ENCODE results near the gene SPTB.

SPTB gene

DNA sequence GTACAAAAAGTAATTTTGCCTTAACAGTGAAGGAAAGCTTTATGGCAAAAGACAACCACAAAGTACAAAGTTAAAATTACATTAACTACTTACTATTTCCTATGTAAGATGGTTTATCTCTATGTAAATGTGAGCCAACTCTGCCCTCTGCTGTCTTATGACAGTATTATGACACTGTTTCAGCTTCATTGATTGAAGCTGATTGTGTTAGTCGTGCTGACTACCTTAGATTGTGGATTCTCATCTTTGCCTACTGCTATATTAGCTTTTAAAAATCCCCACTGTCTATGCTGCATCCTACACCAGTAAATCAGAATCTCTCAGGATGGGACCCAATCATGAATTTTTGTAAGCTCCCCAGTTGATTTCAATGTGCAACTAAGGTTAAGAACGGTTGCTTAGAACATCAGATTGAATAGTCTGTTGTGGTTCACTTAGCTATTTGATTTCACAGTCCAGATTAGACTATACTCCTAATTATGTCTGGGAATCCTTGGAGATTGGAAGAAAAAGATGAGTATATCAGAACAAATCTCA lies 12.2 kb upstream of the SPTB start:
- peak; percentile 64 for TF ChIP-seq CTCF (IDR thresholded peaks at IDR 0.05; ENCODE audit: low read depth, low read length)
- Histone ChIP-seq H3K36me3 (no peaks in the 10 kb centered on the region), H3K4me1 (no peaks in the 10 kb centered on the region), H3K27me3 (peaks cover 20% of the 10 kb centered on the region), H3K4me3 (ENCODE audit: low read depth, low read length) (no peak overlapping the region), H3K9me3 (no peaks in the 10 kb centered on the region)
- DNase-seq, result peak; percentile 45

DNA sequence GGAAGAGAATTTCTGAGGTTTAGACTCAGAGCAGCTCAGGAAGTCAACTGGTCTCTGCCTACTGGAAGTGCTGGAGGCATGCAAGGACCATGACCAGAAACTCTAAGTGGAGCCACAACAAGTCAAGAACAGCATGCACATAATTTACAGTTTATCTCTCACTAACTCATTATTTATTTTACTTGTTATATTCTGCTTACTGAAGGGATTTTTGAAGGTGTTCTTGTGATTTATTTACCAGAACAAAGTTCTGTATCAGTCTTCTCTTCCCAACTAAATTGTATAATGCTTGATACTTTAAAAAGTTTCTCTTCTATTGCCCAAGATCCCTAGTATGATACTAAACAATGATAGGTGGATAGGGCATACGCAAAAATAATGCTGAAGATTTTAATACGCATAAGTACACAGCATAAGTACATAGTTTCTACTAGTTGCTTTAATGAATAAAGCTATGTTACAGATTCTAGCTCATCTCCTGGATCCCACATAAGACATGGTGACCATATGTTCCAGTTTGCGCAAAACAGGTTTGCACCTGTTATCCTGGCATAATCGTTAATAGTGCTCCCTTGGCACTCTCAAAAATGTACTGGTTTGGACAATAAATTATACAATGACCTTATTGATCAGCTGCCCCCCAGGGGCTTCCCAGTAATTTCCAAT lies 11.6 kb upstream of the SPTB start:
- Histone ChIP-seq H3K27me3 (peaks cover 25% of the 10 kb centered on the region), H3K4me1 (no peaks in the 10 kb centered on the region), H3K4me3 (ENCODE audit: low read depth, low read length) (no peak overlapping the region), H3K36me3 (no peaks in the 10 kb centered on the region), H3K9me3 (no peaks in the 10 kb centered on the region)
- DNase-seq, result no peak
- no peak for TF ChIP-seq CTCF (IDR thresholded peaks at IDR 0.05; ENCODE audit: low read depth, low read length)

GRCh38 chr14:64889352-64889751 lies 9.6 kb upstream of the SPTB start:
- Histone ChIP-seq H3K9me3 (no peaks in the 10 kb centered on the region), H3K4me3 (ENCODE audit: low read depth, low read length) (no peak overlapping the region), H3K27me3 (peaks cover 32% of the 10 kb centered on the region), H3K36me3 (no peaks in the 10 kb centered on the region), H3K4me1 (no peaks in the 10 kb centered on the region)
- no peak for TF ChIP-seq CTCF (IDR thresholded peaks at IDR 0.05; ENCODE audit: low read depth, low read length)
- DNase-seq, result no peak

GRCh38 chr14:64885559-64885958 lies 5.9 kb upstream of the SPTB start:
- no peak for TF ChIP-seq CTCF (IDR thresholded peaks at IDR 0.05; ENCODE audit: low read depth, low read length)
- Histone ChIP-seq H3K4me1 (no peaks in the 10 kb centered on the region), H3K9me3 (no peaks in the 10 kb centered on the region), H3K4me3 (ENCODE audit: low read depth, low read length) (no peak overlapping the region), H3K27me3 (peaks cover 63% of the 10 kb centered on the region), H3K36me3 (no peaks in the 10 kb centered on the region)
- no peak for DNase-seq

GRCh38 chr14:64880221-64881121 lies 764 bp upstream of the SPTB start:
- Histone ChIP-seq H3K36me3 (no peaks in the 10 kb centered on the region), H3K4me1 (0 out of 2 replicates have a peak, but pooled peaks cover 2% of the 10 kb centered on the region), H3K27me3 (peaks cover 61% of the 10 kb centered on the region), H3K4me3 (ENCODE audit: low read depth, low read length) (peak overlapping the region; percentile 68), H3K9me3 (no peaks in the 10 kb centered on the region)
- TF ChIP-seq CTCF (IDR thresholded peaks at IDR 0.05; ENCODE audit: low read depth, low read length), result no peak
- peak; percentile 59 for DNase-seq

Measured in BE2C (cell line).